IPS DF 4.7 (cell line): Measurements from ENCODE around the gene RNF111.

Source experiments
- DNase-seq: peaks from one replicate; pipeline ENCODE4 v3.0.0-alpha.2; 2013; ENCODE audit warnings: low spot score; ENCODE audit errors: extremely low read depth

The RNF111 gene

GRCh38 chr15:58987491-58988005 lies at the start of gene RNF111:
RNF111 (plus strand) TSS chr15:58987663; CDS start chr15:59030823, 43,160 bp downstream.
- peak; percentile 85 for DNase-seq

- DNase-seq = no peak
Observed at GRCh38 chr15:58947179-58947578, 40.3 kb upstream of the RNF111 start.

- no peak for DNase-seq
Observed at GRCh38 chr15:58951388-58952007, 36.0 kb upstream of the RNF111 start.

- no peak for DNase-seq
Observed at GRCh38 chr15:58952751-58953150, 34.7 kb upstream of the RNF111 start.

GRCh38 chr15:58957101-58957973 lies 30.1 kb upstream of the RNF111 start:
- DNase-seq = peak; percentile 53

GRCh38 chr15:58958811-58959210 lies 28.7 kb upstream of the RNF111 start:
- no peak for DNase-seq

GRCh38 chr15:58962136-58962535 lies 25.3 kb upstream of the RNF111 start:
- no peak for DNase-seq

GRCh38 chr15:58962662-58963565 lies 24.5 kb upstream of the RNF111 start:
- no peak for DNase-seq

- no peak for DNase-seq
Observed at GRCh38 chr15:58966698-58967097, 20.8 kb upstream of the RNF111 start.

- no peak for DNase-seq
Observed at GRCh38 chr15:58967479-58967878, 20.0 kb upstream of the RNF111 start.

- DNase-seq = no peak
Observed at GRCh38 chr15:58977887-58978286, 9.6 kb upstream of the RNF111 start.

GRCh38 chr15:58980351-58980939 lies 7.0 kb upstream of the RNF111 start:
- DNase-seq = no peak

GRCh38 chr15:58981808-58982475 lies 5.5 kb upstream of the RNF111 start:
- no peak for DNase-seq

GRCh38 chr15:58983261-58983660 lies 4.2 kb upstream of the RNF111 start:
- DNase-seq = no peak

- DNase-seq = no peak
Observed at GRCh38 chr15:58985443-58985842, 2.0 kb upstream of the RNF111 start.

GRCh38 chr15:58987036-58987435 lies 427 bp upstream of the RNF111 start:
- DNase-seq = no peak

GRCh38 chr15:58988006-58988785 lies 733 bp downstream of the RNF111 start:
- DNase-seq = no peak

- no peak for DNase-seq
Observed at GRCh38 chr15:58992181-58992580, 4.7 kb downstream of the RNF111 start.

GRCh38 chr15:58994906-58995453 lies 7.5 kb downstream of the RNF111 start:
- no peak for DNase-seq
